ENCODE measurements around the gene CAPZB.

DNA sequence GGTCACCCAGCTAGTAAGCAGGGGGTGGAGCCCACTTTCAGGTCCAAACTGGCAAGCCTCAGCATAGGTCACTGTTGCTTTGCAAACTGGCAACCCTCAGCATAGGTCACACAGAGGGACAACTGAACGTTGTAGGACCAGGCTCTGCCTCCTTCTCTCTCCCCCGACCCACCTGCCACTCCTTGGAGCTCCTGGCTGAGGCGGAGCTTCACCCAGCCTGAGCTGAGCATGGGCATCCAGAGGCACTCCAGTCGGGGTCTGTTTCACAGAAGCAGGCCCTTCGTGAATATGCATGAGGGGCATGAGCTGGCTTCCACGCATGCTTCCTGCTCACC is 24.2 kb downstream of the CAPZB start:
- TF ChIP-seq POLR2A (IDR thresholded peaks at IDR 0.05) (no peak), POLR2AphosphoS5 (IDR thresholded peaks at IDR 0.05) (peak in 1 of 3 donors; percentile 9)
- TF ChIP-seq, protein P1, sequence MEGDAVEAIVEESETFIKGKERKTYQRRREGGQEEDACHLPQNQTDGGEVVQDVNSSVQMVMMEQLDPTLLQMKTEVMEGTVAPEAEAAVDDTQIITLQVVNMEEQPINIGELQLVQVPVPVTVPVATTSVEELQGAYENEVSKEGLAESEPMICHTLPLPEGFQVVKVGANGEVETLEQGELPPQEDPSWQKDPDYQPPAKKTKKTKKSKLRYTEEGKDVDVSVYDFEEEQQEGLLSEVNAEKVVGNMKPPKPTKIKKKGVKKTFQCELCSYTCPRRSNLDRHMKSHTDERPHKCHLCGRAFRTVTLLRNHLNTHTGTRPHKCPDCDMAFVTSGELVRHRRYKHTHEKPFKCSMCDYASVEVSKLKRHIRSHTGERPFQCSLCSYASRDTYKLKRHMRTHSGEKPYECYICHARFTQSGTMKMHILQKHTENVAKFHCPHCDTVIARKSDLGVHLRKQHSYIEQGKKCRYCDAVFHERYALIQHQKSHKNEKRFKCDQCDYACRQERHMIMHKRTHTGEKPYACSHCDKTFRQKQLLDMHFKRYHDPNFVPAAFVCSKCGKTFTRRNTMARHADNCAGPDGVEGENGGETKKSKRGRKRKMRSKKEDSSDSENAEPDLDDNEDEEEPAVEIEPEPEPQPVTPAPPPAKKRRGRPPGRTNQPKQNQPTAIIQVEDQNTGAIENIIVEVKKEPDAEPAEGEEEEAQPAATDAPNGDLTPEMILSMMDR (IDR thresholded peaks at IDR 0.05 in 8 of 11, conservative IDR thresholded peaks at IDR 0.05 in 3 of 11), result no peak

Measured in spleen (tissue), 7 donors.